GM23248 (cell line): ENCODE data around the gene CEP126. TPM values are rescaled to one million over a fixed set of nuclear protein-coding genes. Genes with fewer than 3 reads are reported as not detected.
A peak's percentile ranks its signal among the peaks of the same experiment; 100 is the strongest.
"Not testable (repeated sequence)": the region's sequence is repeated elsewhere in the genome, so short reads cannot be mapped to it uniquely, and the experiment has no call there.

Experiments
- DNase-seq: peaks from one replicate; pipeline ENCODE4 v3.0.0-alpha.2; 2015
- H2AFZ ChIP-seq: fragments of 200-600 bp; sonication (generic); 2 replicates; pipeline ENCODE4 v1.6.1; 2016; ENCODE audit warnings: antibody characterized with exemption
- H3F3A ChIP-seq: fragments of 200-600 bp; sonication (generic); 2 replicates; pipeline ENCODE4 v1.6.1; 2016; ENCODE audit warnings: mild to moderate bottlenecking, antibody characterized with exemption, mixed run types; ENCODE audit not compliant: insufficient read depth
- H3K27ac ChIP-seq: fragments of 200-600 bp; sonication (generic); 2 replicates; pipeline ENCODE4 v1.5.1; 2016; ENCODE audit warnings: mild to moderate bottlenecking
- H3K27me3 ChIP-seq: fragments of 200-600 bp; sonication (generic); replicated peaks from 2 replicates; pipeline ENCODE4 v1.6.1; 2016; ENCODE audit warnings: mild to moderate bottlenecking; ENCODE audit not compliant: insufficient read depth
- H3K36me3 ChIP-seq: fragments of 200-600 bp; sonication (generic); 2 replicates; pipeline ENCODE4 v1.6.1; 2016; ENCODE audit warnings: low read depth, mild to moderate bottlenecking
- H3K4me1 ChIP-seq: fragments of 200-600 bp; sonication (generic); 2 replicates; pipeline ENCODE4 v1.6.1; 2016; ENCODE audit warnings: mild to moderate bottlenecking; ENCODE audit not compliant: insufficient read depth
- H3K4me2 ChIP-seq: fragments of 200-600 bp; sonication (generic); one replicate; pipeline ENCODE4 v1.6.1; 2016; ENCODE audit warnings: mild to moderate bottlenecking; ENCODE audit not compliant: unreplicated experiment
- H3K4me3 ChIP-seq: fragments of 200-600 bp; sonication (generic); 2 replicates; pipeline ENCODE4 v1.5.1; 2016; ENCODE audit warnings: mild to moderate bottlenecking
- H3K79me2 ChIP-seq: fragments of 200-600 bp; sonication (generic); 2 replicates; pipeline ENCODE4 v1.6.1; 2016; ENCODE audit warnings: mild to moderate bottlenecking; ENCODE audit not compliant: insufficient read depth
- H3K9ac ChIP-seq: fragments of 200-600 bp; sonication (generic); 2 replicates; pipeline ENCODE4 v1.6.1; 2016; ENCODE audit warnings: mild to moderate bottlenecking
- H3K9me2 ChIP-seq: fragments of 200-600 bp; sonication (generic); 2 replicates; pipeline ENCODE4 v1.6.1; 2016; ENCODE audit warnings: mixed run types, mild to moderate bottlenecking, moderate library complexity; ENCODE audit not compliant: insufficient read depth
- H3K9me3 ChIP-seq: fragments of 200-600 bp; sonication (generic); one replicate; pipeline ENCODE4 v1.6.1; 2017; ENCODE audit warnings: low read depth
- H4K20me1 ChIP-seq: fragments of 200-600 bp; sonication (generic); 2 replicates; pipeline ENCODE4 v1.6.0; 2016; ENCODE audit not compliant: insufficient read depth
- EZH2 ChIP-seq: fragments of 200-600 bp; sonication (generic); IDR thresholded peaks from 2 replicates; pipeline ENCODE4 v1.6.1; 2018; ENCODE audit warnings: antibody characterized with exemption, mild to moderate bottlenecking; ENCODE audit not compliant: insufficient read depth, poor library complexity, severe bottlenecking
- EZH2phosphoT487 ChIP-seq: fragments of 200-600 bp; sonication (generic); IDR thresholded peaks from 2 replicates; pipeline ENCODE4 v1.6.1; 2018; ENCODE audit warnings: antibody characterized with exemption, moderate library complexity, mild to moderate bottlenecking, low read depth; ENCODE audit not compliant: insufficient read depth
- WGBS, 2 experiments: methylation state at CpG; one replicate each; pipeline ENCODE4 v1.1.6; 2015 to 2017; ENCODE audit warnings: low lambda C conversion rate in 2 of 2, low coverage in 1 of 2; ENCODE audit errors: missing lambda C conversion rate in 2 of 2; 5-methylcytosine and 5-hydroxymethylcytosine counted together
- in situ Hi-C: fragments of 300-500 bp; cut with MboI; formaldehyde crosslinking; loops from 2 replicates; pipeline ENCODE4 v1.15.0; 2020
- polyA plus RNA-seq: library from polyadenylated mRNA; unstranded; fragments of >200 nt; fragmentation: Nextera tagmentation; extraction: Ambion mirVana; gene quantifications from 2 replicates; pipeline ENCODE4 v1.2.1, GENCODE V29; 2016
- total RNA-seq: library from RNA; depleted of rRNA; stranded (reverse); fragments of >200 nt; shearing (Covaris generic); gene quantifications from 2 replicates; pipeline ENCODE4 v1.2.3, GENCODE V29; 2014

The CEP126 gene
- total and polyA plus RNA-seq, 2 experiments from 2014 or later, result 2.9 to 3.5 TPM

DNA sequence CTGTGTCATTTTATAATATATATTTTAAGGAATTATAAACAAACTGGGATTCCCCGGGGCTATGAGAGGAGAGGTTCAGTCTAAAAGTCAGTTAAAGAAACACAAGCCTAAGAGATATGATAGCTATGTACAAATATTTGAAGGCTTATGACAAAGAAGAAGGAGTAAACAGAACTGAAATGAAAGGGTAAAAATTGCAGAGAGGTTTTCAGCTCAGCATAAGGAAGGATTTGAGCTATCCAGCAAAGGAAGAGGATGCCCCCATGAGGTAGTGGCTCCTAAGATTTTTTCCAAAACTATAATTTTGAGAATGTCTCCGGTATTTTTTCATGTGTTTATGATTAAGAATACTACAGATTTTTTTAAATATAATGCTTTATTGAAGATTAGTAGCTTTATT is 59.4 kb downstream of the CEP126 start:
- Histone ChIP-seq H3K9ac (no peak overlapping the region), H2AFZ (no peak overlapping the region), H3K9me2 (no peaks in the 10 kb centered on the region), H3K27me3 (no peaks in the 10 kb centered on the region), H3K4me2 (no peak overlapping the region), H4K20me1 (no peaks in the 10 kb centered on the region), H3K79me2 (no peaks in the 10 kb centered on the region), H3K36me3 (no peaks in the 10 kb centered on the region), H3K9me3 (no peaks in the 10 kb centered on the region), H3K27ac (no peak overlapping the region), H3K4me1 (0 out of 2 replicates have a peak, but pooled peaks cover 5% of the 10 kb centered on the region), H3K4me3 (no peak overlapping the region), H3F3A (no peaks in the 10 kb centered on the region)
- DNase-seq, result peak; percentile 42
- TF ChIP-seq EZH2phosphoT487, result no peak
- no peak for TF ChIP-seq EZH2
- in situ Hi-C loops, result no loop called here
- 4 to 9% methylated on average over 2 of the region's 2 CpGs for WGBS, 2 experiments

DNA sequence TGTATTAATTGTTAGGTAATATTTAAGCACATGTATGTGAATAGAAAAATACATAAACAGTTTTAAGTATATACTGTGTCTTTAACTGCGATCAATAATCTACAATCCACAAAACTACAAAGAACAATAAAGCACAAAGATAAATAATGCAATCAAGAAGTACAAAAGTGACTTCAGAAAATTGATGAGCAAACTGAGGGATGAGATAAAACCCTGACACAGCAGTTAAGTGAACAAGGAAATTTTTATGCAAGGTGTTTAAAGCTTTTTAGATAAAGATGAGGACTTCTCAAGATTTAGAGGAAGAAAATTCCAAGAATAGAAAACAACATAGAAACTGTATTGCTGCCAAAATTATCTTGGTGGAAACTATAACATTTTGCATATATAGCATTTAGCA is 60.0 kb downstream of the CEP126 start:
- Histone ChIP-seq H3K9me3 (no peaks in the 10 kb centered on the region), H2AFZ (no peak overlapping the region), H3K4me1 (0 out of 2 replicates have a peak, but pooled peaks cover 5% of the 10 kb centered on the region), H3K79me2 (no peaks in the 10 kb centered on the region), H3K4me2 (no peak overlapping the region), H3K27ac (no peak overlapping the region), H3K9me2 (no peaks in the 10 kb centered on the region), H3K27me3 (no peaks in the 10 kb centered on the region), H3K9ac (no peak overlapping the region), H4K20me1 (no peaks in the 10 kb centered on the region), H3K4me3 (no peak overlapping the region), H3K36me3 (no peaks in the 10 kb centered on the region), H3F3A (no peaks in the 10 kb centered on the region)
- 95 to 98% methylated on average over 1 of the region's 1 CpG for WGBS, 2 experiments
- in situ Hi-C loops, result no loop called here
- DNase-seq, result no peak
- TF ChIP-seq EZH2phosphoT487, result no peak
- no peak for TF ChIP-seq EZH2

DNA sequence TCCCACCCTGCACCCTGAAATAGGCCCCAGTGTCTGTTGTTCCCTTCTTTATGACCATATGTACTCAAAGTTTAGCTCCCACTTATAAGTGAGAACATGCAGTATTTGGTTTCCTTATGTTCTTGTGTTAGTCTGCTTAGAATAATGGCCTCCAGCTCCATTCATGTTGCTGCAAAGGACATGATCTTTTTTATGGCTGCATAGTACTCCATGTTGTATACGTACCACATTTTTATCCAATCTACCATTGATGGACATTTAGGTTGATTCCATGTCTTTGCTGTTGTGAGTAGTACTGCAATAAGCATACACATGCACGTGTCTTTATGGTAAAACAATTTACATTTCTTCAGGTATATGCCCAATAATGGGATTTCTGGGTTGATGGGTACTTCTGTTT is 60.9 kb downstream of the CEP126 start:
- in situ Hi-C loops, result no loop called here
- 0 out of 2 replicates have a peak, but pooled peaks cover 5% of the 10 kb centered on the region for H3K4me1 ChIP-seq
- H3K79me2 ChIP-seq, result no peaks in the 10 kb centered on the region
- no peaks in the 10 kb centered on the region for H4K20me1 ChIP-seq
- no peaks in the 10 kb centered on the region for H3K9me3 ChIP-seq
- DNase-seq, result no peak
- no peak for TF ChIP-seq EZH2
- no peak for TF ChIP-seq EZH2phosphoT487
- no peaks in the 10 kb centered on the region for H3K27me3 ChIP-seq
- H3K27ac ChIP-seq, result no peak overlapping the region
- H3K9me2 ChIP-seq, result no peaks in the 10 kb centered on the region
- no peak overlapping the region for H3K4me3 ChIP-seq
- H3K4me2 ChIP-seq, result no peak overlapping the region
- H2AFZ ChIP-seq, result no peak overlapping the region
- H3K9ac ChIP-seq, result no peak overlapping the region
- H3F3A ChIP-seq, result no peaks in the 10 kb centered on the region
- 86 to 94% methylated on average over 2 of the region's 2 CpGs for WGBS, 2 experiments
- H3K36me3 ChIP-seq, result no peaks in the 10 kb centered on the region

GRCh38 chr11:101987370-101987769 is 72.6 kb downstream of the CEP126 start:
- in situ Hi-C loops, result no loop called here
- H3K27ac ChIP-seq, result no peak overlapping the region
- WGBS, 2 experiments, result 92 to 93% methylated on average over 2 of the region's 2 CpGs

GRCh38 chr11:101993172-101993571 is 78.4 kb downstream of the CEP126 start:
- no peak for TF ChIP-seq EZH2phosphoT487
- TF ChIP-seq EZH2, result no peak
- Histone ChIP-seq H3K27ac (no peak overlapping the region), H3K9me3 (no peaks in the 10 kb centered on the region), H3K79me2 (no peaks in the 10 kb centered on the region), H3K9me2 (no peaks in the 10 kb centered on the region), H3K4me3 (no peak overlapping the region), H3K36me3 (no peaks in the 10 kb centered on the region), H3K4me1 (no peaks in the 10 kb centered on the region), H3K9ac (no peak overlapping the region), H3K4me2 (no peak overlapping the region), H3F3A (no peaks in the 10 kb centered on the region), H3K27me3 (no peaks in the 10 kb centered on the region), H2AFZ (no peak overlapping the region), H4K20me1 (no peaks in the 10 kb centered on the region)
- DNase-seq, result no peak
- 77 to 81% methylated on average over 4 of the region's 4 CpGs for WGBS, 2 experiments
- in situ Hi-C loops, result no loop called here

More at GRCh38 chr11:101987370-101987769, 72.6 kb downstream of the CEP126 start:
- H3K4me1 ChIP-seq, result no peaks in the 10 kb centered on the region
- no peaks in the 10 kb centered on the region for H3K9me2 ChIP-seq
- H3K36me3 ChIP-seq, result no peaks in the 10 kb centered on the region
- no peaks in the 10 kb centered on the region for H3F3A ChIP-seq
- DNase-seq, result no peak
- no peaks in the 10 kb centered on the region for H3K79me2 ChIP-seq
- no peak overlapping the region for H3K4me3 ChIP-seq
- H4K20me1 ChIP-seq, result no peaks in the 10 kb centered on the region
- H3K27me3 ChIP-seq, result no peaks in the 10 kb centered on the region
- no peak overlapping the region for H3K4me2 ChIP-seq
- no peak overlapping the region for H2AFZ ChIP-seq
- no peak for TF ChIP-seq EZH2
- TF ChIP-seq EZH2phosphoT487, result no peak
- H3K9me3 ChIP-seq, result no peaks in the 10 kb centered on the region
- no peak overlapping the region for H3K9ac ChIP-seq

- H3K27me3 ChIP-seq, H3K9ac ChIP-seq, H3K79me2 ChIP-seq, H3F3A ChIP-seq, in situ Hi-C loops, H3K27ac ChIP-seq, DNase-seq, H3K9me2 ChIP-seq, H3K4me3 ChIP-seq, H3K4me1 ChIP-seq, H2AFZ ChIP-seq, H3K4me2 ChIP-seq, H3K9me3 ChIP-seq, H3K36me3 ChIP-seq, H4K20me1 ChIP-seq: not testable (repeated sequence)
- 88 to 91% methylated on average over 2 of the region's 2 CpGs for WGBS, 2 experiments
Measured at GRCh38 chr11:101994052-101994469, 79.3 kb downstream of the CEP126 start.
